Measurements from ENCODE around the gene TEKT5.
"Not testable (repeated sequence)": the region's sequence is repeated elsewhere in the genome, so short reads cannot be mapped to it uniquely, and the experiment has no call there.

Gene TEKT5

DNA sequence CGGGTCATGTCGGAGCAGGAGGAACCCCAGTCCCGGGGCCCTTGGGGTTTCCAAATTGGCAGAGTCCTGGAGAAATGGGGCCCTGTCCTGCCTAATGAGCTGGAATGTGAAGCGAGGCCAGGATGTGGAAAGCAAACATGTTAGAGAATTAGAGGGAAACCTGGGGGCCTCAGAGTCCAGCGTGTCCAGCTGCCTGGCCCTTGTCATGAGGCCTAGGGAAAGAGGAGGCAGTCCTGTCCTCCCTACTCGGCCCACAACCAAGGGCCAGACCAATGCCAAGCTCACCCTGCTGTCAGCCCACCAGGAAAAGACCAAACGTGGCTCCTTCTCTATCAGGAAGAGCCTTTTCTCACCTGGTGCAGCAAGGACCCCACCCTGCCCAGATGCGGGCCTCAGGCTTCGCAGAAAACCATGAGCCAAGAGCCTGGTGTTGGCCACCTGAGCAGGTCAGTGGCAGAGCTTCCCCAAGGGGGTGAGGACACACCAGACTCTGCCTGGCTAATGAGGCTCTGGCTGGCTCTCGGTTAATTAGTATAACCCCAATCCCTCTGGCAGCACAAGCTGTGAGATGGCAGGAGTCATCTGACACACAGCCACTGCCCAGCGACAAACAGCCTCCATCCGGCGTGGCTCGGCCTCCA is 10.1 kb downstream of the TEKT5 start:
- no peak for DNase-seq (ENCODE audit: low read depth)

DNA sequence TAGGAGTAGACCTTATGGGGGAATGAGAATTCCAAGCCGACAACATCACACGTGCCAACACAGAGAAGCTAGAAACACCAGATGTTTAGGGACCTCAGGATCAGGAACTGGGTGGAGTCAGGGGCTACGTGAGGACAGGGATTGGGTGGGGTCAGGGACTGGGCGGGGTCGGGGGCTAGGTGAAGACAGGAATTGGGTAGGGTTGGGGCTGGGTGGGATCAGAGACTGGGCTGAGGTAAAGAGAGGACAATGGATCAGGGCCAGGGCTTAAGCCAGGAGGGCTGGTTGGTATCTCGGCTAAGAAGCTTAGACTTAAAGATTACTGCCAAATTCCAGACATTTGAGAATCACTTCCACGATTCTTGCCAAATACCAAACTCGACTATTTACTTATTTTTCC is 11.6 kb downstream of the TEKT5 start:
- no peak for DNase-seq (ENCODE audit: low read depth)

DNA sequence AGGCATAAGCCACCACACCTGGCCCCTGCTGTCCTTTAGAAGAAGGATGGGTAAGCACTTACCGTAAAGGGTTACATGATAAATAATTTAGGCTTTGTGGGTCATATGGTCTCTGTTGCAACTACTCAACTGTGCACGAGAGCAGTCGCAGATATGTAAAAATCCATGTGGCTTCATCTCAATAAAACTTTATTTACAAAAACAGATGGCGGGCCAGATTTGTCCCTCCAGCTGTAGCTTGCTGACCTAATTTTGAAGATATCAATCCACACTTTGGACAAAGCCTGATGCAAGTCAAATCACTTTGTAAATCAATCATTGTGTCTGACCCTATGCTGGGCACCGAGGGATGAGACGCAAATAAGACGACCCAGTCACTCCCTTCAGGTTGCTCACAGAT is 12.1 kb downstream of the TEKT5 start:
- no peak for DNase-seq (ENCODE audit: low read depth)

DNA sequence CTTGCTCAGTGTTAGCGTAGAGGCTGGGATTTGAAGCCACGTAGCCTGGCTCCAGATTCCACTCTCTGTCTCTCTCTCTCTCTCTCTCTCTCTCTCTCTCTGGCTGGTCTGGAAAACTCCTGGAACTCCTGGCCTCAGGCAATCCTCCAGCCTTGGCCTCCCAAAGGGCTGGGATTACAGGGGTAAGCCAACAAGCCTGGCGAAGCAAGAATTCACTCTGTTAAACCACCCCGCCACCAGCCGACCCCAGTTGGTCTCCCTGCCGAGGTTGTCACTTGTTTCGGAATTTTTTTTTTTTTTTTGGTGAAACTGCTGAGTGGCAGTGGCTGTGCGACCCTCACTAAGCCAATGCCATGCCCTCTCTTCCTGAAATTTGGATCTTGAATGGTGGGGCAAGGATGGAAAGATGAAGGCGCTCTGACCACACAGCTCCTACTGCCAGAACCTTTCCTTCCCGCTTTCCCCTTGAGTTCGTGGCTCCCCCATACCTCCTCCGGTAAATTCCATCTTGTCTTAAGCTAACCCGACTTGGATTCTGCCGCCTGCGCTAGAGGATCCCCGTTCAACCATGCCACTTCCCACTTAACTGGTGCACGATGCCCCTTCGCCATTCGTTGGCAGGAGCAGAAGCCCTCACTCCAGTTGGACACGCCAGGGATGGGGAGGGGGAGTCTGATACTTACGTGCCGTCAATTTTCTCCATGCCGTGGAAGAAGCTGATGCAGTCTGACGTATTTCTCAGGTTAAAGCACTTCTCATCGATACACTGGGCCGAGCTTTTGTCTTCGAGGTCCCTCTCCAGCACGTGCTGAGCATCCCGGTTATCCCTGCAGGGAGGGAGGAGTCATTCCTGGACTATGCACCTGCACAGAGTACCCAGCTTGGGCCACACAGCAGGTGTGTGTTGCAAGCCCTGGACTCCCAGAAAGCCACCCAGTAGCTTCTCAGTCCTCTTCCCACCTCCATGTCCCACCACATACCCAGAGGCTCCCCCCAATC is 13.1 kb downstream of the TEKT5 start:
- DNase-seq (ENCODE audit: low read depth) = no peak

DNA sequence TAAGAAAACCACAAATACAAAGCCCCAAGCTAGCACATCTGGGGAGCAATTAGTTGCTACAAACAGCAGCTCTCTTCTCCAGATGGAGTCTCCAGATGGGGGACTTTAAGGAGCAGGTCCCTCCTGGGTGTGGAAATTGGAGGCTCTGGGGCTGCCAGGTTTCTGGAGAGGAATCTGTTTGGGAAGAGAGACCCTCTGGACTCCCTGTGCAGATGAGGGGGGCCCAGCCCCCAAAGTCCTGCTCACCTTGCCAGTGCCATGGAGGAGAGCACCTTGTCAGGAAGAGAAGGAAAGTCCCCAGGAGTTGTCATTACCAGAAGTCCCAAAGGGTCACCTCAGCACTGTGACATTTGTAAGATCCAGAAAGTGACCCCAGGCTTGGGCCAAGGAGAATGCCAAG is 14.8 kb downstream of the TEKT5 start:
- DNase-seq (ENCODE audit: low read depth) = no peak

DNA sequence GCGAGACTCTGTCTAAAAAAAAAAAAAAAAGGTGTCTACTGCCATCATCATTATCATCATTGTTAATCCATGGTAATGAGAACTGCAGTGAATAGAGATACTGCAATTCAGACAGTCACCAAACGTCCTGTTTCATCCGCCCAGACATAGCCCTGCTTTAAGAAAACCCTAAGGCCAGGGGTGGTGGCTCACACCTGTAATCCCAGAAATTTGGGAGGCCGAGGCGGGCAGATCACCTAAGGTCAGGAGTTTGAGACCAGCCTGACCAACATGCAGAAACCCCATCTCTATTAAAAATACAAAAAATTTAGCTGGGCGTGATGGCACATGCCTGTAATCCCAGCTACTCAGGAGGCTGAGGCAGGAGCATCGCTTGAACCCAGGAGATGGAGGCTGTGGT is 15.3 kb downstream of the TEKT5 start:
- not testable (repeated sequence) for DNase-seq (ENCODE audit: low read depth)

DNA sequence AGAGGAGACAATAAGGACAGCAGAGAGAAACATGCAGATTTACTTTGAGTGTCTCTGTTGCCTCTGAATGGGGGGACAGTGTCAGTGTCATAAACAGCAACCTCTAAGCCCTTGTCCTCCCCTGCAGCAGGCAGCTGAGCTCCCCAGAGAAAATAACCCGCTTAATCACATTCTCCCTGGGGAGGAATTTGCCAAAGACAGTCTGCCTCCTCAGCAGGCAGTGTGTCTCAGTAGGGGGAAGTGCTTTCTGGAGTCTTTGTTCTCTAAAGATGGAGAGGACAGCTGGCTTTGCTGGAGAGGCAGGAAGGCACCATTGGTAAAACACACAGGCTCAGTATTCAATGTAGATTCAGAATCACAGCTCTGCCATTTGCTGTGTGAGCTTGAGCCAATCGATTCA is 16.1 kb downstream of the TEKT5 start:
- DNase-seq (ENCODE audit: low read depth) = no peak

DNA sequence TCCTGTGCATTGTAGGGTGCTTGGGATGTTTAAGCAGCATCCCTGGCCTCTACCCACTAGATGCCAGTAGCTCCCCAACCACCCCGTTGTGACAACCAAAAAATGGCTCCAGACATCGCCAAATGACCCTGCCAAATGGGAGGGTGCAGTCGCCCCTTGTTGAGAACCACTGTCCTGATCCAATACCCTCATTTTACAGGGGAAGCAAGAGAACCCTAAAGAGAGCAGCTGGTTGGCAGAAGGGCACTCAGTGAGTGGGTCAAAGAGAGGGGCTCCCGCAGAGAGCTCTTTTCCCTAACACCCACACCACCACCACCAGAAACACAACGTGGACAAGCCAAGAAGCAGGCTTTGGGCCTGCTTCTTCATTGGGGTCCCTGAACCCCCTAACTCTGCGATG is 18.4 kb downstream of the TEKT5 start:
- no peak for DNase-seq (ENCODE audit: low read depth)

DNA sequence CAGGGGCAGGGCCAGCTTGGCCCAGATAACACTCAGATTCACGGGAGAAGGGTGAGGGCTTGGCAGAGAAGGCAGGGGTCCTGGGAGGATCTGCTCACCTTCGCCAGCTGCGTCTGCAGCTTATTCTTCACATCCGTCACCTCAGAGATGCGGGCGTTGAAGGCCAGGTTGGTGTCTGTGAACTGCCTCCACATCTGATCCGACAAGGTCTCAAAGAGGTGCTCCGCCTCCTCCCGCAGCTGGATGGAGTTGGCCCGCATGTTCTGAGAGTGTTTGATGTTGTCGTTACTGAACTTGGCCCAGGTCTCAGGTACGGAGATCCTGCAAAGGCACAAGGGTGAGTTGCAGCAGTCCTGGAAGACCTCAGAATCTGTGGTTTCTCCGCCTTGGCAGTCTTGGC is 18.9 kb downstream of the TEKT5 start:
- no peak for DNase-seq (ENCODE audit: low read depth)

DNA sequence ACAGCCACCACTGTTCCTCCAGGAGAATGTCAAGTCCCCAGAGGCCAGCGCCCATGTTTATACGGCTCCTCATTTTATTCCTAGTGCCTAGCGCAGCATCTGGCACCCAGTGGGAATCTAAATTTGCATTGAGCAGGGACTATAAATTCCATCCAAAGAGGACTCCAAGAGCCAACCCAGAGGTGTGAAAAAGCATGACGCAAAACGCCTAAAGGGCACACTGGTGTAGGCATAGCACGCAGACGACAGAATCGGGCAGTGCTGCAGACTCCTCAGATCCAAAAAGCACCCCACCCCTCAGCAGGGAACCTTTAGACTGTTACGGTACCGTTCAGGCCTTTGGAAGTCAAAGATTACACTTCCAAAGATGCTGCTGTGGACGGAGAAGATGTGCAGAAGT is 19.5 kb downstream of the TEKT5 start:
- no peak for DNase-seq (ENCODE audit: low read depth)

DNA sequence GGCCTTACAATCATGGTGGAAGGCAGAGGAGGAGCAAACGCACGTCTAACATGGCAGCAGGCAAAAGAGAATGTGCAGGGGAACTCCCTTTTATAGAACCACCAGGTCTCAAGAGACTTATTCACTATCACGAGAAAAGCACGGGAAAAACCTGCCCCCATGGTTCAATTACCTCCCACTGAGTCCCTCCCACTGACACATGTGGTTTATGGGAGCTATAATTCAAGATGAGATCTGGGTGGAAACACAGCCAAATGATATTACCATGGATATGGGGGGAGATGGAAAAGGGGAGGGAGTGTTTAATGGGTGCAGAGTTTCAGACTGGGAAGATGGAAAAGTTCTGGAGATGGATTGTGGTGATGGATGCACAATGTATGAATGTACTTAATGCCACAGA is 23.0 kb downstream of the TEKT5 start:
- DNase-seq (ENCODE audit: low read depth) = no peak

DNA sequence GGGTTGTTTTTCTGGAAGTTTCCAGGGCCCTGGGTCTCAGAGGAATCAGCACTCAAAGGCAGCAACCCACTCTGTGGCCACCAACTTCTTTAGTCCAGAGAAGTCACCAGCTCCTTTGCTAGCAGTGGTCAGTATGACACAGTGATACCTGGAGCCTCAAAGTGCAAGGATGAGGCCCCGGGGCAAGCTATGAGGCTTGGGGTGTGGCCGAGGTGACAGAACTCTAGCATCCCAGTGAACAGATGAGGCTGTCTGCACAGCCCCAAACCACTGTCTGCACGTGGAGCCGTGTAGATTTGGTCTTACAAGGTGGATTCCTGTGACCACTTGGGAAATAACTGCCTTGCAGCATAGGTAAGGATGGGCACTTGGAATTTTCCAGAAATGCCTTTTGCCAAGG is 24.9 kb downstream of the TEKT5 start:
- no peak for DNase-seq (ENCODE audit: low read depth)

DNA sequence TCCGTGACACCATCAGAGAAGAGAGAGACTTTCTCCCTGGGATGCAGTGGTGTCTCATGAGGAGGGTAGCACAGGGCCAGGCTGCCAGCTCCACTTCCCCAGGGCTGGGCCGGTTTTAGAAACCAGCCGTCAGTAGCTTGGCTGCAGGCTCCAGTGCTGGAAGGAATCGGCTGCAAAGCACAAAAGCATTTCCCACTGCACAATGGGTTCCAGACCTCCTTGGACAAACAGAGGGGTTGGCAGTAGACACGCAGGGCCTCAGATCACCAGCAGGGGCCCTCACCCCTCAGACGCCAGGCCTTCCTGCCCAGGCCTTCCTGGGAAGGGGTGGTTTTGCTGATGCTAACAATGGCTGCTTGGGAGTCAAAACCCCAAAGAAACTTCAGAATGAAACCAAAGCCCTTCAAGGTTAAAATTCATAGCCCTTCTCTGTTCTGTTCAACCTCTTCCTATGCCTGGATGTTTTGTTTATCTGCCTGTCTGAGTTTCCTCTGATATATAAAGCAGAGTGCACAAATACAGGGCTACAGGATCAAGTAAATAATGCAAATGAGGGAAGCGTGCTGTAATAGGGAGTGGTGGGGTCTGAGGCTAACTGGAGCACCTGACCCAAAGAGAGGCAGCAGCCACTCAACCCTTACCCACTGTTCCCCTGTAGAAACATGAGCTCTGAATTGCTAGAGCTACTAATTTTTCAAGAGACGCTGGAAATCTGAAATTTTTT is 26.2 kb downstream of the TEKT5 start:
- DNase-seq (ENCODE audit: low read depth) = no peak

DNA sequence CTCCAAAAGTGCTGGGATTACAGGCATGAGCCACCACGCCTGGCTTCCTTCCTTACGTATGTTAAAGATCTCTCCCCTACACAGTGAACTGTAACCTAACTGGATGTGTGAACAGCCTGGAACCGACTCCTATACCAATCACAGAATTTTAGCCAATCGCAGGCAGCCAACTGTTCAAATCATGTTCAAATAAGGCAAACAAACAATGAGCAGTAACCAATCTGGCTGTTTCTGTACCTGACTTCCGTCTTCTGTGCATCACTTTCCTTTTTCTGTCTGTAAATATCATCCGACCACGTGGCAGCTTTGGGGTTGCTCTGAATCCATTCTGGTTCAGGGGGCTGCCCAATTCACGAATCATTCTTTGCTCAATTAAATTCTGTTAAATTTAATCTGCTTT is 27.5 kb downstream of the TEKT5 start:
- DNase-seq (ENCODE audit: low read depth) = no peak

DNA sequence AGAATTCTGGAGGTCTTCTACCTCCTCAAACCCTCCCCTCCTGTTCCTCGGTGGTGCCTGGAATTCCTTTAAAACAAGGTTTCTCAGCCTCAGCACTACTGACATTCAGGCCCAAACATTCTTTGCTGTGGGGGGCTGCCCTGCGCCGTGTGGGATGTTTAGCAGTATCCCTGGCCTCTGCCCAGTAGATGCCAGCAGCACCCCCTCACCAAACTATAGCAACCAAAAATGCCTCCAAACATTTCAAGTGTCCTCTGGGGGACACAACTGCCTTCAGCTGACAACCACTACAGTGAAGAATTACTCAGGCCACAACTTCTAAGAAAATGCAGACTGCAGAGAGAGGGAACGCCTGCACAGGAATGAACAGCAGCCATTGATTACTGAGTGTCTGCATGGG is 28.4 kb downstream of the TEKT5 start:
- no peak for DNase-seq (ENCODE audit: low read depth)

DNA sequence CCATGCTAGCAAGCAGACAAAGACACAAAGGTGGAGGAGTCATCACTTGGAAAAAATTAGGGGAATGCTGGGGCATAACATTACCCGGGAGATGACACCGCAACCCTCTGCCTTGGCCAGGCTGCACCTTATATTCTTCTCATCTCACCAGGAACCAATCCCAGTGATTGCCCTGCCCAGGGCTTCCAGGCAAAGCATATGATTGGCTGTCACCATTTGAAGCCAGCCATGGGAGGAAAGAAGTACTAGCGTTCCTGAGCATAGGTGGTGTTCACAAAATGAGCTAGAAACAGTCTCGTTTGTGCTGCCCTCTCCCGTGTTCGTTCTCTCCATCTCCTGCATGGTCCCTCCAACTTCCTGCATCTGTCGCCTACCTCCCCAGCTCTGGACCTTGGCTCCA is 29.6 kb downstream of the TEKT5 start:
- no peak for DNase-seq (ENCODE audit: low read depth)

DNA sequence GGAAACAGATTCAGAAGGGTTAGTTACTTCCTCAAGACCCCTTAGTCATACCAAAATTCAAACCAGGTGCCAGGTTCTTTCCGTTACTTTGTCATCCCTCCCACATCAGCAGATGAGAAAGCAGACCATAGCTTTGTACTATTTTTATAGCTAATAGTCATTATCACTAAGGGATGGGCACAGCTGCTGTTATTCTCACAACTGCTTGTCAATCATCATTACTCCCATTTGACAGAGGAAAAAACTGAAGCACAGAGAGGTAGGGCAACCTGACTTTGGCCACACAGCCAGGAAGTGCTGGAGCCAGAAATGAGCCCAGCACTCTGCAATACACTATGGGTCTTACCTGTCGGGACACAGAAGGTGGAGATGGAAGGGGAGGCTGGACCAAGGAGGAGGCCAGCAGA is 30.0 kb downstream of the TEKT5 start:
- DNase-seq (ENCODE audit: low read depth) = no peak

DNA sequence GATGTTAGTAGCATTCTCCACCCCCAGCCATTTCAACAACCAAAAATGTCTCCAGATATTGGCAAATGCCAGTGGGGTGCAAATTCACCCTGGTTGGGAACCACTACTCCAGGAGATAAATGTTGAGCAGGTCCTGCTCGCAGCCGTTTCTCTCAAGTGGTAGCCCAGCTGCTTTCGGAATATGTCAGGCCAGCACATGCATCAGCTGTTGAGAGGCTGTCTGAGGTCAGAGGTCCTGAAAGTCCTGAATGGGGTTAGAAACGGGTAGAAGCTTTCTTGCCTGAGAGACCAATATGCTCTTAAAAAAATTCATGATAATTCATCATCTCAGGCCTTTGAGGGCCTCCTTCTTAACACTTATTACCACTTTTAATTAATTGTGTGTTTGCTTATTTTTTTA is 31.0 kb downstream of the TEKT5 start:
- DNase-seq (ENCODE audit: low read depth) = no peak

DNA sequence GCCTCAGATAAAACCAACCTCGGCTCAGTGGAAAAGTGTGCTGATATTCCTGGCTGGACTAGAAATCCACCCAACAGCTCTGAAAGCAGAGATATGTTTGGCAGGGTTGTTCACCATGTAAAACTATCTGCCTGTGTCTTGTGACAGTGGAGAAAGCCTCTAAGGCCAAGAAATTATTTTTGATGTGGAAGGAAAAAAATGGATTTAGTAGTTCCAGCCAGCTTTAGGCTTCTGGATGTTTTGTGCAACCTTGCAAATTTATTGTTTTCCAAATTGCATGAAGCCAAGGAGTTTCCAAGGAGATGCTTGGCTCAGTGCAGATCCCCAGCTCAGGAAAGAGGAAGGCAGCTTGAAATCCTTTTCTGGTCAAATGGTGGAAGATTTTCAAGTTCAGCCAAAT is 31.6 kb downstream of the TEKT5 start:
- DNase-seq (ENCODE audit: low read depth) = peak; percentile 27

DNA sequence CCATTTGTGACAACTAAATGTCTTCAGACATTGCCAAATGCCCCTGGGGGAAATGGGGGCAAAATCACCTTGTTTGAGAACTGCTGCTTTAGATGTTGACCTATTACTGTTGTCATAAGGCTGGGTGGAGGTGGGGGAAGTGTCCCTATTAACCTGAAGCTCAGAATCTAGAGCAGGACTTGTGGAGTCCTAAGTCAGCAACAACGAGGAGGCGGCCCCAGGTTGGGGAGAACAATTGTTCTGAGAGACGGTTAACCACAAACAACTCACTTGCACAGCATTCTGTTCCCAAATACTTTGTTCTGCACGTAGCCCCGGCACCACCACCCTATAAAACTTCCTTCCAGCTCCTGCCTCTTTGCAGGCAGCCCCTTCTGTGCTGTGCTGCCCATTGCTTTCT is 32.5 kb downstream of the TEKT5 start:
- no peak for DNase-seq (ENCODE audit: low read depth)

DNA sequence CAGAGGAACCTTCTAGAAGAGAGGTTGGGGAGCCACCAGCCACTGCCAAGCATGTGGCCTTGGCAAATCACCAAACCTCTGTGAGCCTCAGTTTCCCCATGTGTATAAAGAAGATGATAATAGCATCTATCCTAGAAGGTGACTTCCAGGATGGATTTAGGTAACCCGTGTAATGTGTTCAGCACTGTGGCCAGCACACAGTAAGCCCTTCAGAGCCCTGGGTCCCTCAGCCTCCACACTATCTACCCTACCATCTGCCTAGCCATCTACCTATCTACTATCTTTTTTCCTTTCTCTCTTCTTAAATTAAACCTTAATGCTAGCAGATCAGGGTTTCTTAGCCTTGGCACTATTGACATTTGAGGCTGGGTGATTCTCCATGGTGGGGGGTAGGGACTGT is 33.0 kb downstream of the TEKT5 start:
- no peak for DNase-seq (ENCODE audit: low read depth)

DNA sequence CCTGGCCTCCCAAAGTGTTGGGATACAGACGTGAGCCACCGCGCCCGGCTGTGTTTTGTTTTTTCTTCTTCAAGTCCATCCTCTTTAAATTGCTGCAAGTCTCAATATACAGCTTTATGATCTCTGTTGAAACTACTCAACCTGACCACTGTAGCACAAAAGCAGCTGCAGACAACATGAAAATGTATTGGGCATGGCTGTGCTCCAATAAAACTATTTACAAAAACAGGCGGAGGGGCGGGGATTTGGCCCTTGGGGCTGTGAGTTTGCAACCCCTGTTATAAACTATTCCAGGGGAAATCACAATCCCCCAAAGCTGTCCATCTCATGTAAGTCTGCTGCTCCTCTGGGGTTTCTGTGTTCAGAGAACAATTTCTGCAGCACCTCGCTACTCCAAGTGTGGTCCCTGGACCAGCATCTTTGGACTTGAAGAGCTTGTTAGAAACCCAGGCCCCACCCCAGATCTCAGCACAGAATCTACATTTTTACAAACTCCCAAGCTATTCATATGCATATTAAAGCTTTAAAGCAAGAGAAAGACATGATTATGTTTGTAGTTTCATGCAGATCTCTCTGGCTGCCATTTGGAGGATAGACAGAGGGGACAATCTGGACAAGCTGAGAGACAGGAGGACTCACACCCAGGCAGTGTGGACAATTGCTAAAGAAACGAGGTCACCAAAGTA is 33.6 kb downstream of the TEKT5 start:
- no peak for DNase-seq (ENCODE audit: low read depth)
